SK-N-SH (cell line): Measurements from ENCODE around the gene TAF5L.

Experiments
- CTCF ChIP-seq: fragments of 200-600 bp; sonication (generic); IDR thresholded peaks from 2 replicates; pipeline ENCODE4 v1.6.1; 2017; ENCODE audit warnings: antibody characterized with exemption, mild to moderate bottlenecking, moderate library complexity
- ELF1 ChIP-seq: IDR thresholded peaks from 2 replicates; pipeline ENCODE4 v1.4.0; 2012
- EP300 ChIP-seq, 2 experiments: IDR thresholded peaks; 2 replicates each; pipeline versions ENCODE4 v1.4.0 to v1.6.1; 2012; ENCODE audit warnings: borderline replicate concordance in 1 of 2, low read depth in 1 of 2, low read length in 1 of 2
- JUND ChIP-seq: IDR thresholded peaks from 2 replicates; pipeline ENCODE4 v1.4.0; 2012
- MAX ChIP-seq: IDR thresholded peaks from 2 replicates; pipeline ENCODE4 v1.4.0; 2012; ENCODE audit warnings: low read depth
- NRF1 ChIP-seq: IDR thresholded peaks from 2 replicates; pipeline ENCODE4 v1.6.1; 2012; ENCODE audit warnings: low read depth, mild to moderate bottlenecking, low read length
- POLR2AphosphoS5 ChIP-seq: IDR thresholded peaks from 2 replicates; pipeline ENCODE4 v1.6.1; 2012; ENCODE audit warnings: low read depth, low read length
- RAD21 ChIP-seq: IDR thresholded peaks from 2 replicates; pipeline ENCODE4 v1.6.1; 2012; ENCODE audit warnings: mild to moderate bottlenecking, low read length
- RCOR1 ChIP-seq: fragments of 150-350 bp; IDR thresholded peaks from 2 replicates; pipeline ENCODE4 v1.6.1; 2017; ENCODE audit warnings: antibody characterized with exemption, low read length
- REST ChIP-seq: IDR thresholded peaks from 2 replicates; pipeline ENCODE4 v1.6.1; 2012; ENCODE audit warnings: mild to moderate bottlenecking, low read depth, low read length, moderate library complexity
- SIN3A ChIP-seq: IDR thresholded peaks from 2 replicates; pipeline ENCODE4 v1.6.1; 2012; ENCODE audit warnings: low read depth, mild to moderate bottlenecking, low read length, moderate library complexity, borderline replicate concordance
- TAF1 ChIP-seq: IDR thresholded peaks from 2 replicates; pipeline ENCODE4 v1.6.1; 2012; ENCODE audit warnings: low read depth, mild to moderate bottlenecking, low read length, moderate library complexity, borderline replicate concordance
- TEAD4 ChIP-seq: IDR thresholded peaks from 2 replicates; pipeline ENCODE4 v1.4.0; 2012; ENCODE audit warnings: mild to moderate bottlenecking, borderline replicate concordance; ENCODE audit not compliant: insufficient read depth
- USF1 ChIP-seq: IDR thresholded peaks from 2 replicates; pipeline ENCODE4 v1.4.0; 2012; ENCODE audit warnings: low read depth, borderline replicate concordance

GRCh38 chr1:229581485-229581884, 44.4 kb downstream of the TAF5L start:
- TF ChIP-seq CTCF, result no peak
- no peak for TF ChIP-seq RAD21
- no peak for TF ChIP-seq TEAD4
- no peak for TF ChIP-seq MAX
- TF ChIP-seq REST, result no peak
- TF ChIP-seq EP300 (IDR thresholded peaks at IDR 0.05; ENCODE audit: borderline replicate concordance in 1 of 2, low read depth in 1 of 2, low read length in 1 of 2), result no peak
- TF ChIP-seq POLR2AphosphoS5, result no peak
- no peak for TF ChIP-seq SIN3A
- no peak for TF ChIP-seq NRF1
- no peak for TF ChIP-seq JUND
- TF ChIP-seq USF1, result no peak
- no peak for TF ChIP-seq ELF1
- no peak for TF ChIP-seq TAF1
- no peak for TF ChIP-seq RCOR1
